GM12878 (cell line): Measurements from ENCODE around the gene NT5C. TPM values are rescaled to one million over a fixed set of nuclear protein-coding genes. Genes with fewer than 3 reads are reported as not detected.

ENCODE experiments used
- EED ChIP-seq: sonication (generic); IDR thresholded peaks from 2 replicates; pipeline ENCODE4 v1.6.1; 2016; ENCODE audit warnings: antibody characterized with exemption, low read depth
- FOXM1 ChIP-seq: IDR thresholded peaks from 2 replicates; pipeline ENCODE4 v1.6.1; 2012; ENCODE audit warnings: low read depth, mild to moderate bottlenecking, inconsistent platforms, low read length, moderate library complexity
- HDAC2 ChIP-seq: fragments of 200-600 bp; sonication (generic); IDR thresholded peaks from 2 replicates; pipeline ENCODE4 v1.6.1; 2017
- JUNB ChIP-seq: IDR thresholded peaks from 2 replicates; pipeline ENCODE4 v1.6.1; 2016; ENCODE audit warnings: antibody characterized with exemption, mild to moderate bottlenecking
- NBN ChIP-seq: fragments of 450-650 bp; IDR thresholded peaks from 2 replicates; pipeline ENCODE4 v1.6.1; 2016
- POLR2AphosphoS2 ChIP-seq: IDR thresholded peaks from 2 replicates; pipeline ENCODE4 v1.6.1; 2011; ENCODE audit warnings: low read depth, mild to moderate bottlenecking, low read length, improper control_type of control experiment, moderate library complexity
- RAD51 ChIP-seq: fragments of 450-650 bp; IDR thresholded peaks from 2 replicates; pipeline ENCODE4 v1.6.1; 2016; ENCODE audit warnings: moderate library complexity, mild to moderate bottlenecking, inconsistent platforms
- RELA ChIP-seq: fragments of 450-650 bp; IDR thresholded peaks from 2 replicates; pipeline ENCODE4 v1.8.0; 2014; ENCODE audit warnings: borderline replicate concordance; ENCODE audit not compliant: partially characterized antibody
- SMAD5 ChIP-seq: IDR thresholded peaks from 2 replicates; pipeline ENCODE4 v1.6.1; 2016; ENCODE audit warnings: antibody characterized with exemption, low read depth
- ZNF217 ChIP-seq: fragments of 450-650 bp; IDR thresholded peaks from 2 replicates; pipeline ENCODE4 v1.6.1; 2017; ENCODE audit warnings: antibody characterized with exemption, mild to moderate bottlenecking
- polyA plus RNA-seq, 11 experiments: library from polyadenylated mRNA; depleted of rRNA in 4 of 11; unstranded in 6 of 11; stranded (reverse) in 5 of 11; fragments of >200 nt; fragmentation: Nextera tagmentation in 4 of 11; fragmentation: Illumina TruSeq in 1 of 11; extraction: Ambion mirVana in 4 of 11; extraction: Trizol in 1 of 11; gene quantifications; 1 replicate in 1 of 11; 2 replicates in 10 of 11; pipeline versions ENCODE4 v1.2.1 to v1.2.3, GENCODE V29; 2011 to 2016; ENCODE audit warnings: inconsistent platforms in 2 of 11, missing spikeins in 2 of 11, low read depth in 1 of 11
- total RNA-seq, 4 experiments: library from RNA; depleted of rRNA in 3 of 4; stranded (reverse); fragments of >200 nt in 3 of 4; fragmentation: Illumina TruSeq in 1 of 4; extraction: Trizol in 1 of 4; gene quantifications; 2 replicates each; pipeline versions ENCODE4 v1.2.1 to v1.2.3, GENCODE V29; 2013 to 2021
- TF ChIP-seq, protein P1 (sequence below): fragments of 450-650 bp; IDR thresholded peaks from 2 replicates; pipeline ENCODE4 v1.6.1; 2018; ENCODE audit warnings: borderline replicate concordance, mild to moderate bottlenecking; ENCODE audit not compliant: partially characterized antibody
- TF ChIP-seq, protein P2 (sequence below): fragments of 150-350 bp; IDR thresholded peaks from 2 replicates; pipeline ENCODE4 v1.6.1; 2014; ENCODE audit warnings: mild to moderate bottlenecking, low read depth, low read length
- TF ChIP-seq, protein P3 (sequence below): fragments of 450-650 bp; IDR thresholded peaks from 2 replicates; pipeline ENCODE4 v1.6.1; 2016; ENCODE audit warnings: mild to moderate bottlenecking
- TF ChIP-seq, protein P4 (sequence below): IDR thresholded peaks from 2 replicates; pipeline ENCODE4 v1.6.1; 2012; ENCODE audit warnings: low read depth, low read length, improper control_type of control experiment
- TF ChIP-seq, protein P5 (sequence below): fragments of 450-650 bp; IDR thresholded peaks from 2 replicates; pipeline ENCODE4 v1.6.1; 2018; ENCODE audit warnings: mild to moderate bottlenecking, low read depth, moderate library complexity; ENCODE audit not compliant: partially characterized antibody
- TF ChIP-seq, protein P6 (sequence below): fragments of 450-650 bp; formaldehyde crosslinking; IDR thresholded peaks from 2 replicates; pipeline ENCODE4 v1.4.0; 2020; ENCODE audit warnings: mild to moderate bottlenecking, moderate library complexity

Gene NT5C
- total and polyA plus RNA-seq, 10 of the 15 experiments (the other 5 are each of a cell fraction or from before 2014, with no cell fraction given) = 3.7 to 158 (median 63.9) TPM

DNA sequence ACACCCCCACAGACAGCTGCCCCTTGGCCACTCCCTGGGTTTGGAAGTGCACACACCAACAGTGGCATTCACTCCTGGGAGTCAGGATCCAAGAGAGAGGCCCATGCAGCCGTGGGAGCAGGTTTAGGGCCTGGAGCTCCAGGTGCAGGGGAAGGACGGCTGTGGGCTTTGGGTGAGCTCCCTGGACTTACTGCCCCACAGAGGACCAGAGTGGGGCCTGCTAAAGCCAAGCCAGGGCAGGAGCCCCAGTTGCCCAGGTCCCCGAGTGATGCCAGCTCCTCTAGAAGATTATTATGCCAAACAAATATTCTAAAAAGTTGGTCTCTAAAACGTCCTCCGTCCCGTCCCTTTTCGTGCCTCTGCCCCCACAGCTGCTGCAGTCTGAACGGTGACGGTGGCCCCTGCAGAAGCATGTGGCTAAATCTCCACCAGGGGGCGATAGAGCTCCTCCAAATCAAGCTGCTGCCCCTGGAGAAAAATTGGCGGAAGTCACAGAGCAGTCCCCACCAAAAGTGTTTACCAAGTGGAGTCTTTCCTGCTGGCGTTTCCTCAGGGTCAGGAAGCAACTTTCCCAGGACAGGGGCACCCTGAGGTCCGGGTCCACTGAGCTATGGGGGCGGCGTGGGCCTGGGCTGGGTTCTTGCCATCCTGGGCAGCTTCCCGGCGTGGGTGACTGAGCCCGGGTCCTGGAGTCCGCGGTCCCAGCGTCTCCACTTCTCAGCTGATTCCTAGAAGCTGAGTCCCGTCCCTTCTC is 17.6 kb downstream of the NT5C start (continued):
- TF ChIP-seq, protein P1, sequence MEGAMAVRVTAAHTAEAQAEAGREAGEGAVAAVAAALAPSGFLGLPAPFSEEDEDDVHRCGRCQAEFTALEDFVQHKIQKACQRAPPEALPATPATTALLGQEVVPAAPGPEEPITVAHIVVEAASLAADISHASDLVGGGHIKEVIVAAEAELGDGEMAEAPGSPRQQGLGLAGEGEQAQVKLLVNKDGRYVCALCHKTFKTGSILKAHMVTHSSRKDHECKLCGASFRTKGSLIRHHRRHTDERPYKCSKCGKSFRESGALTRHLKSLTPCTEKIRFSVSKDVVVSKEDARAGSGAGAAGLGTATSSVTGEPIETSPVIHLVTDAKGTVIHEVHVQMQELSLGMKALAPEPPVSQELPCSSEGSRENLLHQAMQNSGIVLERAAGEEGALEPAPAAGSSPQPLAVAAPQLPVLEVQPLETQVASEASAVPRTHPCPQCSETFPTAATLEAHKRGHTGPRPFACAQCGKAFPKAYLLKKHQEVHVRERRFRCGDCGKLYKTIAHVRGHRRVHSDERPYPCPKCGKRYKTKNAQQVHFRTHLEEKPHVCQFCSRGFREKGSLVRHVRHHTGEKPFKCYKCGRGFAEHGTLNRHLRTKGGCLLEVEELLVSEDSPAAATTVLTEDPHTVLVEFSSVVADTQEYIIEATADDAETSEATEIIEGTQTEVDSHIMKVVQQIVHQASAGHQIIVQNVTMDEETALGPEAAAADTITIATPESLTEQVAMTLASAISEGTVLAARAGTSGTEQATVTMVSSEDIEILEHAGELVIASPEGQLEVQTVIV = no peak
- TF ChIP-seq NBN = 0 out of 2 replicates have a peak, but pooled peaks have one; percentile 55
- TF ChIP-seq ZNF217 = no peak
- peak; percentile 59 for TF ChIP-seq EED
- TF ChIP-seq, protein P2, sequence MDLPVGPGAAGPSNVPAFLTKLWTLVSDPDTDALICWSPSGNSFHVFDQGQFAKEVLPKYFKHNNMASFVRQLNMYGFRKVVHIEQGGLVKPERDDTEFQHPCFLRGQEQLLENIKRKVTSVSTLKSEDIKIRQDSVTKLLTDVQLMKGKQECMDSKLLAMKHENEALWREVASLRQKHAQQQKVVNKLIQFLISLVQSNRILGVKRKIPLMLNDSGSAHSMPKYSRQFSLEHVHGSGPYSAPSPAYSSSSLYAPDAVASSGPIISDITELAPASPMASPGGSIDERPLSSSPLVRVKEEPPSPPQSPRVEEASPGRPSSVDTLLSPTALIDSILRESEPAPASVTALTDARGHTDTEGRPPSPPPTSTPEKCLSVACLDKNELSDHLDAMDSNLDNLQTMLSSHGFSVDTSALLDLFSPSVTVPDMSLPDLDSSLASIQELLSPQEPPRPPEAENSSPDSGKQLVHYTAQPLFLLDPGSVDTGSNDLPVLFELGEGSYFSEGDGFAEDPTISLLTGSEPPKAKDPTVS = no peak
- no peak for TF ChIP-seq RAD51
- no peak for TF ChIP-seq FOXM1
- TF ChIP-seq, protein P3, sequence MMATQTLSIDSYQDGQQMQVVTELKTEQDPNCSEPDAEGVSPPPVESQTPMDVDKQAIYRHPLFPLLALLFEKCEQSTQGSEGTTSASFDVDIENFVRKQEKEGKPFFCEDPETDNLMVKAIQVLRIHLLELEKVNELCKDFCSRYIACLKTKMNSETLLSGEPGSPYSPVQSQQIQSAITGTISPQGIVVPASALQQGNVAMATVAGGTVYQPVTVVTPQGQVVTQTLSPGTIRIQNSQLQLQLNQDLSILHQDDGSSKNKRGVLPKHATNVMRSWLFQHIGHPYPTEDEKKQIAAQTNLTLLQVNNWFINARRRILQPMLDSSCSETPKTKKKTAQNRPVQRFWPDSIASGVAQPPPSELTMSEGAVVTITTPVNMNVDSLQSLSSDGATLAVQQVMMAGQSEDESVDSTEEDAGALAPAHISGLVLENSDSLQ = no peak
- TF ChIP-seq, protein P4, sequence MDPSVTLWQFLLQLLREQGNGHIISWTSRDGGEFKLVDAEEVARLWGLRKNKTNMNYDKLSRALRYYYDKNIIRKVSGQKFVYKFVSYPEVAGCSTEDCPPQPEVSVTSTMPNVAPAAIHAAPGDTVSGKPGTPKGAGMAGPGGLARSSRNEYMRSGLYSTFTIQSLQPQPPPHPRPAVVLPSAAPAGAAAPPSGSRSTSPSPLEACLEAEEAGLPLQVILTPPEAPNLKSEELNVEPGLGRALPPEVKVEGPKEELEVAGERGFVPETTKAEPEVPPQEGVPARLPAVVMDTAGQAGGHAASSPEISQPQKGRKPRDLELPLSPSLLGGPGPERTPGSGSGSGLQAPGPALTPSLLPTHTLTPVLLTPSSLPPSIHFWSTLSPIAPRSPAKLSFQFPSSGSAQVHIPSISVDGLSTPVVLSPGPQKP = 0 out of 2 replicates have a peak, but pooled peaks have one; percentile 26
- no peak for TF ChIP-seq RELA
- TF ChIP-seq JUNB = no peak
- TF ChIP-seq HDAC2 = no peak
- no peak for TF ChIP-seq POLR2AphosphoS2
- TF ChIP-seq SMAD5 = no peak
- TF ChIP-seq, protein P5, sequence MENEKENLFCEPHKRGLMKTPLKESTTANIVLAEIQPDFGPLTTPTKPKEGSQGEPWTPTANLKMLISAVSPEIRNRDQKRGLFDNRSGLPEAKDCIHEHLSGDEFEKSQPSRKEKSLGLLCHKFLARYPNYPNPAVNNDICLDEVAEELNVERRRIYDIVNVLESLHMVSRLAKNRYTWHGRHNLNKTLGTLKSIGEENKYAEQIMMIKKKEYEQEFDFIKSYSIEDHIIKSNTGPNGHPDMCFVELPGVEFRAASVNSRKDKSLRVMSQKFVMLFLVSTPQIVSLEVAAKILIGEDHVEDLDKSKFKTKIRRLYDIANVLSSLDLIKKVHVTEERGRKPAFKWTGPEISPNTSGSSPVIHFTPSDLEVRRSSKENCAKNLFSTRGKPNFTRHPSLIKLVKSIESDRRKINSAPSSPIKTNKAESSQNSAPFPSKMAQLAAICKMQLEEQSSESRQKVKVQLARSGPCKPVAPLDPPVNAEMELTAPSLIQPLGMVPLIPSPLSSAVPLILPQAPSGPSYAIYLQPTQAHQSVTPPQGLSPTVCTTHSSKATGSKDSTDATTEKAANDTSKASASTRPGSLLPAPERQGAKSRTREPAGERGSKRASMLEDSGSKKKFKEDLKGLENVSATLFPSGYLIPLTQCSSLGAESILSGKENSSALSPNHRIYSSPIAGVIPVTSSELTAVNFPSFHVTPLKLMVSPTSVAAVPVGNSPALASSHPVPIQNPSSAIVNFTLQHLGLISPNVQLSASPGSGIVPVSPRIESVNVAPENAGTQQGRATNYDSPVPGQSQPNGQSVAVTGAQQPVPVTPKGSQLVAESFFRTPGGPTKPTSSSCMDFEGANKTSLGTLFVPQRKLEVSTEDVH = no peak
- TF ChIP-seq, protein P6, sequence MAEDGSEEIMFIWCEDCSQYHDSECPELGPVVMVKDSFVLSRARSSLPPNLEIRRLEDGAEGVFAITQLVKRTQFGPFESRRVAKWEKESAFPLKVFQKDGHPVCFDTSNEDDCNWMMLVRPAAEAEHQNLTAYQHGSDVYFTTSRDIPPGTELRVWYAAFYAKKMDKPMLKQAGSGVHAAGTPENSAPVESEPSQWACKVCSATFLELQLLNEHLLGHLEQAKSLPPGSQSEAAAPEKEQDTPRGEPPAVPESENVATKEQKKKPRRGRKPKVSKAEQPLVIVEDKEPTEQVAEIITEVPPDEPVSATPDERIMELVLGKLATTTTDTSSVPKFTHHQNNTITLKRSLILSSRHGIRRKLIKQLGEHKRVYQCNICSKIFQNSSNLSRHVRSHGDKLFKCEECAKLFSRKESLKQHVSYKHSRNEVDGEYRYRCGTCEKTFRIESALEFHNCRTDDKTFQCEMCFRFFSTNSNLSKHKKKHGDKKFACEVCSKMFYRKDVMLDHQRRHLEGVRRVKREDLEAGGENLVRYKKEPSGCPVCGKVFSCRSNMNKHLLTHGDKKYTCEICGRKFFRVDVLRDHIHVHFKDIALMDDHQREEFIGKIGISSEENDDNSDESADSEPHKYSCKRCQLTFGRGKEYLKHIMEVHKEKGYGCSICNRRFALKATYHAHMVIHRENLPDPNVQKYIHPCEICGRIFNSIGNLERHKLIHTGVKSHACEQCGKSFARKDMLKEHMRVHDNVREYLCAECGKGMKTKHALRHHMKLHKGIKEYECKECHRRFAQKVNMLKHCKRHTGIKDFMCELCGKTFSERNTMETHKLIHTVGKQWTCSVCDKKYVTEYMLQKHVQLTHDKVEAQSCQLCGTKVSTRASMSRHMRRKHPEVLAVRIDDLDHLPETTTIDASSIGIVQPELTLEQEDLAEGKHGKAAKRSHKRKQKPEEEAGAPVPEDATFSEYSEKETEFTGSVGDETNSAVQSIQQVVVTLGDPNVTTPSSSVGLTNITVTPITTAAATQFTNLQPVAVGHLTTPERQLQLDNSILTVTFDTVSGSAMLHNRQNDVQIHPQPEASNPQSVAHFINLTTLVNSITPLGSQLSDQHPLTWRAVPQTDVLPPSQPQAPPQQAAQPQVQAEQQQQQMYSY = no peak
